Activated T-cell treated with anti-CD3 and anti-CD28 coated beads for 24 hours (primary cell): ENCODE results near the gene PTRHD1.

Source experiments
- DNase-seq: peaks from one replicate; pipeline ENCODE4 v3.0.0-alpha.2; 2020; ENCODE audit warnings: low read depth

The PTRHD1 gene

GRCh38 chr2:24756789-24757188, 36.4 kb downstream of the PTRHD1 start:
- no peak for DNase-seq

GRCh38 chr2:24754985-24755705, 38.0 kb downstream of the PTRHD1 start:
- no peak for DNase-seq

- no peak for DNase-seq
Measured at GRCh38 chr2:24749069-24749691, 44.0 kb downstream of the PTRHD1 start.

GRCh38 chr2:24747299-24747698, 45.9 kb downstream of the PTRHD1 start:
- DNase-seq = no peak

- no peak for DNase-seq
Measured at GRCh38 chr2:24745825-24746224, 47.4 kb downstream of the PTRHD1 start.

GRCh38 chr2:24744356-24744755, 48.8 kb downstream of the PTRHD1 start:
- DNase-seq = no peak

- DNase-seq = no peak
Measured at GRCh38 chr2:24743924-24744323, 49.3 kb downstream of the PTRHD1 start.

GRCh38 chr2:24742730-24743129, 50.5 kb downstream of the PTRHD1 start:
- DNase-seq = no peak

- no peak for DNase-seq
Measured at GRCh38 chr2:24740142-24740541, 53.0 kb downstream of the PTRHD1 start.
